Measurements from ENCODE around the gene TBC1D1.
"Not testable (repeated sequence)": the region's sequence is repeated elsewhere in the genome, so short reads cannot be mapped to it uniquely, and the experiment has no call there.

TBC1D1 gene

DNA sequence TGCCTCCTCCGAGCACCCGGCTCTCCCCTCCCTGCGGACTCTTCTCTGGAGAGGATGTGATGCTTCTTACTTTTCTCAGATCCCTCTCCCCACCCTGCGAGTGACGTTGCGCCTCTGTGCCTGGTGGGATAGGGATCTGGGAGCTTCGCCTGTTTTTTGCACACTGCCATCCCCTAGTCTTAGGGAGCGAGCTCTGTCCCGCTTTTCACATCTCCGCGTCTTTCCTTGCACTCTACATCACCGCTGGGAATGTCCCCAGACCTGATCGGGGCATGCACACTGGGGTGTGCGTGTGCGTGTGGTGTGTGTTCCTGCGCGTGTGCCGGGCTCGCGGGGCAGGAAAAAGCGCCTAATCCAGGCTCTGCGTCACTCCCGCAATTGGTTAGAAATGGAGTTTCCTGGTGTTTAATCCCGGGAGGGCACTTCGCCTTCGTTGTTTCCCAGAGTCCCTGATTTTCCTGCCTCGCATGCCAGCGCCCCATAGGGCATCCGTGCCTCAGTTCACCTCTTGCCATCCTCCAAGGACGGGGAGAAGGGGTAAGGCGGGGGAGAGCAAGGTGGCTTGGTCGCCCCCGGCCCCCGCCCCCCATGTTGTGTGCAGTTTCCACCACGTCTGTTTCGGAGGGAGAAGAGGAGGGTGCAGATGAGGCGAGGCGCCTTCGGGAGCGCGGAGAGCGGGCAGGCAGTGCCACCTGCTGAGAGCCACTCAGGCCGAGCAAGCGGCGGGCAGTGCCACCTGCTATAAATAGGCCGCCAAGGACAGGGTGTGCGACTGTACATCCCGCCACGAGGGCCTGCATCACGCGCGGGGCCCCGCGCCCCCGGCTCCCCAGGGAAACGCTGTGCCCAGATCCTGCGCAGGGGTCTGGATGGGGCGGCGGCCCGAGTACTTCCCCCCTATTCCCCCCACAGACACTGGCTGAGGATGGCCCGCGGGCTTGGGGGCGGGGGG, 759 bp upstream of the TBC1D1 start:
- DNase-seq = peak; percentile 11 to 70

DNA sequence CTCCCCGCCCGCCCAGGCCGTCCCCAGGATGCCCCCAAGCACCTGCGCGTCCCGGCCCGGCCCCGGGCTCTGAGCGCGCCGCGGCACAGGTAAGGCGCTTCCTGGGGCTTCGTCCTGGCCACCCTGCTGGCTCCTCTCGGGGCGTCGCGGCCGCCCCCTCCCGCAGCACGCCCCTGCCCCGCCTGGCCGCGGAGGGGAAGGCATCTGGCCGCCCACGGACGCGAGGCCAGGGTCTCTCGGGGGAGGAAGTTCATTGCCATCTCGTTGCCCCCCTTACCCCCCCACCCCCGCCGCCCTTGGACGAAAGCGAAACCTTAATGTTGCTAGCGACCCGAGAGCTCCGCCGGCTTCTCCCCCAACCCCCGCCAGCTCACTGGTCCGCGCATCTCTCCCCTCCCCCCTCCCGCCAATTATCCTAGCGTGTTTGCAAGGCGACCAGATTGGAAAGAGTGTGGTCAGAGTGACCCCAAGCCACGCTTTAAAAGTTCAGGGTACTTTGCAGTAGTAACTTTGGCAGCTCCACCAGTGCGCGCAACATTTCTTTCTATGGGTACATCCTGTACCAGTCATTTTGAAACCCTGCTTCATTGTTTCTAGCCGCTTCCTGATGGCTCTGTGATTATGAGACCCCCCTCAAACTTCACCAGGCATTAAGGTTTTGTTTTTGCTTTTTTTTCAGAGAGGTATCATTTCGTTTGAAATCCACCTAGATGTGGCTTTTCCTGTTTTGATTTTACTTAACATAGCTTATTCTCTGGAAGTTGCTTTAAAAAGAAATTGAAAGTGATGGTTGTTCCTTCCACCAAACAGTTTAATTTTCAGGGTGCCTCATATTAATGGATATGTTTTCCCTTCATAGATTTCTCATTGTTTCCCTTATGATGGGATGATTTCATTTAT, 626 bp downstream of the TBC1D1 start:
- DNase-seq = peak; percentile 28 to 58

GRCh38 chr4:37892641-37893040, 1.8 kb downstream of the TBC1D1 start:
- peak; percentile 82 to 92 for DNase-seq

DNA sequence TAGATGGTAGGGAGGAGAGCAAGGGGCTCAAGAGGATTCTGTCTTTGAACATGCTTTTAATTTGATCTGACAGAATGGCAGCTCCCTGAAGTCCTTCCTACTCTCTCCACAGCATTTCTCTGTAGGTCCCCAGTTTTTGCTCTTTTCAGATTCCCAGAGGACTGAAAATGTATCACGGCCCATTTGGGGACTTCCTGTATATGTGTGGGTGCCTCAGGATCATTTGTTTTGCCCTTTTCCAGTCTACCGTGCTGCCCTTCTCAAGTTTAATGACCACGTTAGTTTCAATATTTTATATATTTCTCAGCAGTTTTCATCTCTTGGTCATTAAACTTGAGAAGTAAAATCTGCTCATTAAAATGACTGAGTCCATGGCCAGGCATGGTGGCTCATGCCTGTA, 2.3 kb downstream of the TBC1D1 start:
- DNase-seq = no peak

DNA sequence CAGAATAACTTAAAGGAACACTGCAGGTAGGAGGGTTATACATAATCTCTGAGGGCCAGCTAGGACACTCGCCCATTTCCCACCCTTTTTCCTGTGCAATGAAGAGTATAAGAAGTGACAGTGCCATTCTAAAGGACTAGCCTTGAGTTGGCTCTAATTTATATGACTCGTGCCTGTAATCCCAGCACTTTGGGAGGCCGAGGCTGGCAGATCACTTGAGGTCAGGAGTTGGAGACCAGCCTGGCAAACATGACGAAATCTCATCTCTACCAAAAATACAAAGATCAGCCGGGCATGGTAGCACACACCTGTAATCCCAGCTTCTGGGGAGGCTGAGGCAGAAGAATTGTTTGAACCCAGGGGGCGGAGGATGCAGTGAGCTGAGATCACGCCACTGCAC, 4.4 kb downstream of the TBC1D1 start:
- no peak for DNase-seq

GRCh38 chr4:37896206-37896860, 5.4 kb downstream of the TBC1D1 start:
- DNase-seq = peak in 1 of 2 donors; percentile 30

GRCh38 chr4:37902212-37902611, 11.3 kb downstream of the TBC1D1 start:
- no peak for DNase-seq

DNA sequence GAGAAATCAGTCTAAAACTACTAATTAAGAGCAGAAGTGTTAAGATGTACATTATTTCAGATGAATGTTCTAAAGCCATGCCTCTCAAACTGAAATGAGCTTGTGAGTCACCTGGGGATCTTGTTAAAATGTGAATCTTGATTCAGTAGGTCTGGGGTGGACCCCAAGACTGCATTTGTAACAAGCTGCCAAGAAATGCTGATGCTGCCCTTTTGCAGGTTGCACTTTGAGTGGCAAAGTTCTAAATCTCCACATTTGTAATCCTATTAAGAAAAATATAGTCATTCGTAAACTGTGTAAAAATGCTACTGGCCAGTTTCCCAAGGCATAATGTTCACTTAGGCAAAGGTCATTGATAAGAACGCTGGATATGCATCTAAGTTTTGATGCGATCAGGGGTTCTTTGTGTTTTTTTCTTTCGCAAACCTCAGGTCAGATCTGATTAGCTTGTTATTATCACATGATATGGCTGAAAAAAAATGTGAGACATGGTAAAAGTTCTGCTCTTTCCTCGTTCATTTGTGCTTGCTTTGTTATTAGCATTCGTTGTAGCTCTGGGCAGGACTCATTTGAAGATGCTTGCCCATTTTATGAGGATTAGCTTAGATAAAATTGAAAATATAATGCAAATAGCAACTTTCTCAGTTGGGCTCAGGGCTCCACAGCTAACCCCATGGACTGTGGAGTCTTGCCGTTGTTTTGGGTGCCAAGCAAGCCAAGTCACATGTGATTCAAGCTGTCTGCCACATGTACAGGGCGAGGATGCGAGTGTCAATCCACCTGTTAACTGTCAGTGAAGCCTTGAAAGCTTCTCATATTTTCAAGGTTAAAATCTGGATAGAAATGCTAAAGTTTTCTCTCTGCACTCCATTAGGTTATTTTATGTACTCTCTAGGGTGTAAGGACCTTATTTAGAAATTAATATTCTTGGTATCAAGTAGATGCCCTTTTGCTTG, 12.1 kb downstream of the TBC1D1 start:
- DNase-seq = no peak

GRCh38 chr4:37903901-37904300, 13.0 kb downstream of the TBC1D1 start:
- no peak for DNase-seq

DNA sequence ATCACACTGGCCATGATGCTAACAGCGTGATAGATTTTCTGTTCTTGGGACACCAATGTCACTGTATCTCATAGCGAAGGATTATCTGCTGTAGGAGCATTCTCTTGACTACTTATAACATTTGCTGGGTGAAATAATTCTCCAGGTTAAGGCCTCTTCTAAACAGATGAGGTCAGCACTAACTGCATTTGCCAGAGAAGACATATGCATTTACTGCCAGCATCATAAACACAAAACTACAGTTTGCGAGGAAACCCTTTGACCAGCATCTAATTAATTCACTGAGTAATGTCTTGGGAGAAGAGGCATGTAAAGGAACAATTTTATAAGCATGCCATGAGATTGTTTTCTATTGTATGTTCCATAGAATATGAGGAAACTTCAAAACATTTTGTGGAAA, 13.9 kb downstream of the TBC1D1 start:
- no peak for DNase-seq

GRCh38 chr4:37905533-37906169, 14.8 kb downstream of the TBC1D1 start:
- DNase-seq = peak in 1 of 2 donors; percentile 32

- peak; percentile 84 to 85 for DNase-seq
These were observed 17.8 kb downstream of the TBC1D1 start for GRCh38 chr4:37908488-37909331.

- no peak for DNase-seq
These were observed 18.6 kb downstream of the TBC1D1 start for GRCh38 chr4:37909332-37910090.

DNA sequence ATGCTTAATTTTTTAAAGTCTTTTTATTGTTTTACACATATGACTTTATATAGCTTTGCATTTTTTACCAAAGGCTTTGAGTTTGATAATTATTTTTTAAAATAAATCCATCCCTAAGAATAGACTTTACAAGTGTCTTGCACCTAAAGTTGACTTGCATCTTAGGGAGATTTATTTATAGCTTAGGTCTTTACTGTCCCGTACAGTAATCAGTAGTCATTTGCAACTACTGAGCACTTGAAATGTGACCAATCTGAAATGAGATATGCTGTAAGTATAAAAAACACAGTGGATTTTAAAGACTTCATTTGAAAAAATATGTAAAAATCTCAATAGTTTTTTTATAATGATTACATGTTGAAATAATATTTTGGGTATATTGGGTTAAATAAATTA, 19.2 kb downstream of the TBC1D1 start:
- no peak for DNase-seq

GRCh38 chr4:37914539-37914938, 23.7 kb downstream of the TBC1D1 start:
- DNase-seq = no peak

DNA sequence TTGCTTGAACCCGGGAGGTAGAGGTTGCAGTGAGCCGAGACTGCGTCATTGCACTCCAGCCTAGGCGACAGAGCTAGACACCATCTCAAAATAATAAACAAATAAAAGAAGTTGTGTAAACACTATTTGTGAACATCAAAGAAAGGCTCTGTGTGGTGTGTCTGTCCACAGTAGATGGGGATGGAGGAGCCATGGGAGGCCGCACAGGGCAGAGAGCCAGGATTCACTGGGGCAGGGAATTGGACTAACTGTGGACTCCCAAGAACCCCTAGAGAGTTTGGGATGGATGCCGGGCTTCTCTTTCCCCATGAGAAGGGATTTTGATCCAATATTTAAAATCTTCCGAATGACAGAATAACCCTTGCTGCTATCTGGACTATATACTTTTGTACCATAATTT, 26.5 kb downstream of the TBC1D1 start:
- DNase-seq = no peak

GRCh38 chr4:37918653-37919052, 27.8 kb downstream of the TBC1D1 start:
- DNase-seq = no peak

DNA sequence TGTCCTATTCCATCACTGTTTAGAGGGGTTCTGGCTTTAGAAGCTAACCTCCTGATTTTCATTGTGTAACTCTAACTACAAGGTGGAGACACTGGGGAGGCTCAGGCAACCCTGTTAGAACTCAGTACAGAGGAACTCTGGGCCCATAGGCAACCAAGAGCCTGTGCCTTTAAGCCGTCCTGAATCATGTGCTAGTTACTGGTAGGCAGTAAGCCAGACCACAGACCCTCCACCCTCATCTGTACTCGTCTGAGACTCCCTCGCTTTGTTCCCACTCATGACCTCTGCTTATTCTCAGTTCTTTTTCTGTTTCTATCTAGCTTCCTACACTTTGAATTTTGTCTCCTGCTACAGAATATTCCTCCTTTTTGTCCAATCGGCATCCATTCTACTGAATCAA, 31.4 kb downstream of the TBC1D1 start:
- DNase-seq = peak; percentile 63 to 86

DNA sequence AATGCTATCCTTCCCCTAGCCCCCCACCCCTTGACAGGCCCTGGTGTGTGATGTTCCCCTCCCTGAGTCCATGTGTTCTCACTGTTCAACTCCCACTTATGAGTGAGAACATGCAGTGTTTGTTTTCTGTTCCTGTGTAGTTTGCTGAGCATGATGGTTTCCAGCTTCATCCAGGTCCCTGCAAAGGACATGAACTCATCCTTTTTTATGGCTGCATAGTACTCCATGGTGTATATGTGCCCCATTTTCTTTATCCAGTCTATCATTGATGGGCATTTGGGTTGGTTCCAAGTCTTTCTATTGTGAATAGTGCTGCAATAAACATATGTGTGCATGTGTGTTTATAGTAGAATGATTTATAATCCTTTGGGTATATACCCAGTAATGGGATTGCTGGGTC, 32.2 kb downstream of the TBC1D1 start:
- DNase-seq = not testable (repeated sequence)

Measured in inflammatory macrophage (primary cell).